Measurements from ENCODE around the gene ADIPOR2.

The ADIPOR2 gene

DNA sequence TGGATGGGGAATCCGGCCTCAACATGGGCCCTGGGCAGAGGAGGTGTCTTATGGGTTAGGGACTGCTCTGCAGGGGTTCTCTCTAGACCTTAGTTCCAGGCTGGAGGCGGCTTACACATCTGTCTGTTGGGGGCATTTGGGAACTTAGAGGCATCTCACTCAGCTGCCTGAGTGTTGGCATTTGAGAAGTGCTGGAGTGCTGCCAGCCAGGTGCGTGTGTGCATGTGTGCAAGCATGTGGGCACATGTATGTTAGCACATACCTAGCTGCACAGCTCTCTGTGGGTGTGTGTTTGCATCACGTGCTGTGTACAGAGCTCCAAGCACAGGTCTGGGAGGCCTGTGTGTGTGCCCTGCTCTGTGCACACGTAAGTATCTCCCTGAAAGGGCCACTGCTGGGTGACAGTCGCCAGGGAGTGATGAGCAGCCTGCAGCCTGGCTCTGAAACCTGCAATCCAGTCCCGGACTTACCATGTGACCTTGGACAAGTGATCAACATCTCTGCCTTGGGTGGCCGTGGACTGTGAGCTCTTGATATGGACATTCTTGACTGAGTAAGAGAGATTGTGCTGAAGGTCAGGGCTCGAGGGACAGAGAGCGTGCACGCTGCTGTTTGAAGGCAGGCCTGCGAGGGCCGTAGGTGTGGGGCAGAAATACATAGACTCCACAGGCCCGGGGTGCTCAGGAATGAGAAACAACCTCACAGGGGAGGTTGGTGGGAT, 134.7 kb downstream of the ADIPOR2 start:
- H3K9ac ChIP-seq = peak overlapping the region; percentile 45; the same call in 1 of the 2 replicates
- H3K27ac ChIP-seq = peak overlapping the region; percentile 80
- peak overlapping the region; percentile 97 for H3K4me2 ChIP-seq
- no peak overlapping the region for H3K4me3 ChIP-seq
- H3K36me3 ChIP-seq = peaks cover 18% of the 10 kb centered on the region
- no peaks in the 10 kb centered on the region for H3K27me3 ChIP-seq
- H4K20me1 ChIP-seq = no peaks in the 10 kb centered on the region
- peaks cover 100% of the 10 kb centered on the region for H3K4me1 ChIP-seq
- no peak for TF ChIP-seq Cebpa-rat (IDR thresholded peaks at IDR 0.05)
- H3K9me3 ChIP-seq = no peaks in the 10 kb centered on the region

GRCh38 chr12:1826401-1826800, 135.5 kb downstream of the ADIPOR2 start:
- peak overlapping the region; percentile 66 for H3K9ac ChIP-seq
- peaks cover 24% of the 10 kb centered on the region for H3K36me3 ChIP-seq
- TF ChIP-seq Cebpa-rat (IDR thresholded peaks at IDR 0.05) = no peak
- H3K4me2 ChIP-seq = peak overlapping the region; percentile 97
- peaks cover 100% of the 10 kb centered on the region for H3K4me1 ChIP-seq
- H3K9me3 ChIP-seq = no peaks in the 10 kb centered on the region
- peak overlapping the region; percentile 16; the same call in 1 of the 2 replicates for H3K4me3 ChIP-seq
- no peaks in the 10 kb centered on the region for H4K20me1 ChIP-seq
- H3K27ac ChIP-seq = peak overlapping the region; percentile 80
- no peaks in the 10 kb centered on the region for H3K27me3 ChIP-seq

- H3K4me1 ChIP-seq = peaks cover 100% of the 10 kb centered on the region
- peak overlapping the region; percentile 66 for H3K9ac ChIP-seq
- H3K27ac ChIP-seq = peak overlapping the region; percentile 80
Observed at GRCh38 chr12:1826867-1827705, 136.2 kb downstream of the ADIPOR2 start.

GRCh38 chr12:1827826-1828805, 137.2 kb downstream of the ADIPOR2 start:
- Histone ChIP-seq H3K27me3 (no peaks in the 10 kb centered on the region), H3K27ac (peak overlapping the region; percentile 80), H3K9ac (peak overlapping the region; percentile 66), H3K4me3 (peak overlapping the region; percentile 20; the same call in 1 of the 2 replicates), H3K9me3 (no peaks in the 10 kb centered on the region), H3K4me1 (peaks cover 100% of the 10 kb centered on the region), H3K36me3 (peaks cover 30% of the 10 kb centered on the region), H3K4me2 (peak overlapping the region; percentile 97), H4K20me1 (no peaks in the 10 kb centered on the region)
- TF ChIP-seq Cebpa-rat (IDR thresholded peaks at IDR 0.05) = no peak

More at GRCh38 chr12:1826867-1827705, 136.2 kb downstream of the ADIPOR2 start:
- H3K9me3 ChIP-seq = no peaks in the 10 kb centered on the region
- no peaks in the 10 kb centered on the region for H4K20me1 ChIP-seq
- no peak for TF ChIP-seq Cebpa-rat (IDR thresholded peaks at IDR 0.05)
- H3K4me3 ChIP-seq = peak overlapping the region; percentile 20
- peaks cover 26% of the 10 kb centered on the region for H3K36me3 ChIP-seq
- H3K4me2 ChIP-seq = peak overlapping the region; percentile 97
- H3K27me3 ChIP-seq = no peaks in the 10 kb centered on the region

GRCh38 chr12:1828856-1829255, 138.0 kb downstream of the ADIPOR2 start:
- Histone ChIP-seq H3K4me2 (peak overlapping the region; percentile 97), H3K9ac (peak overlapping the region; percentile 66; the same call in 1 of the 2 replicates), H4K20me1 (no peaks in the 10 kb centered on the region), H3K27me3 (no peaks in the 10 kb centered on the region), H3K4me3 (no peak overlapping the region), H3K9me3 (no peaks in the 10 kb centered on the region), H3K4me1 (peaks cover 100% of the 10 kb centered on the region), H3K27ac (peak overlapping the region; percentile 80), H3K36me3 (peaks cover 34% of the 10 kb centered on the region)
- no peak for TF ChIP-seq Cebpa-rat (IDR thresholded peaks at IDR 0.05)

- no peak overlapping the region for H3K4me3 ChIP-seq
- no peaks in the 10 kb centered on the region for H4K20me1 ChIP-seq
- H3K9ac ChIP-seq = peak overlapping the region; percentile 66; the same call in 1 of the 2 replicates
- H3K4me2 ChIP-seq = peak overlapping the region; percentile 97
- H3K27me3 ChIP-seq = no peaks in the 10 kb centered on the region
- H3K27ac ChIP-seq = peak overlapping the region; percentile 80
- H3K9me3 ChIP-seq = no peaks in the 10 kb centered on the region
- H3K4me1 ChIP-seq = peaks cover 100% of the 10 kb centered on the region
- no peak for TF ChIP-seq Cebpa-rat (IDR thresholded peaks at IDR 0.05)
- peaks cover 39% of the 10 kb centered on the region for H3K36me3 ChIP-seq
Observed at GRCh38 chr12:1829306-1829900, 138.5 kb downstream of the ADIPOR2 start.

- no peak overlapping the region for H3K27ac ChIP-seq
- H3K27me3 ChIP-seq = no peaks in the 10 kb centered on the region
- no peak overlapping the region for H3K4me3 ChIP-seq
- H3K4me1 ChIP-seq = peaks cover 100% of the 10 kb centered on the region
- no peak for TF ChIP-seq Cebpa-rat (IDR thresholded peaks at IDR 0.05)
- H3K9me3 ChIP-seq = no peaks in the 10 kb centered on the region
- peaks cover 36% of the 10 kb centered on the region for H3K36me3 ChIP-seq
- H3K4me2 ChIP-seq = peak overlapping the region; percentile 97
- no peak overlapping the region for H3K9ac ChIP-seq
- no peaks in the 10 kb centered on the region for H4K20me1 ChIP-seq
Observed at GRCh38 chr12:1830401-1830845, 139.6 kb downstream of the ADIPOR2 start.

DNA sequence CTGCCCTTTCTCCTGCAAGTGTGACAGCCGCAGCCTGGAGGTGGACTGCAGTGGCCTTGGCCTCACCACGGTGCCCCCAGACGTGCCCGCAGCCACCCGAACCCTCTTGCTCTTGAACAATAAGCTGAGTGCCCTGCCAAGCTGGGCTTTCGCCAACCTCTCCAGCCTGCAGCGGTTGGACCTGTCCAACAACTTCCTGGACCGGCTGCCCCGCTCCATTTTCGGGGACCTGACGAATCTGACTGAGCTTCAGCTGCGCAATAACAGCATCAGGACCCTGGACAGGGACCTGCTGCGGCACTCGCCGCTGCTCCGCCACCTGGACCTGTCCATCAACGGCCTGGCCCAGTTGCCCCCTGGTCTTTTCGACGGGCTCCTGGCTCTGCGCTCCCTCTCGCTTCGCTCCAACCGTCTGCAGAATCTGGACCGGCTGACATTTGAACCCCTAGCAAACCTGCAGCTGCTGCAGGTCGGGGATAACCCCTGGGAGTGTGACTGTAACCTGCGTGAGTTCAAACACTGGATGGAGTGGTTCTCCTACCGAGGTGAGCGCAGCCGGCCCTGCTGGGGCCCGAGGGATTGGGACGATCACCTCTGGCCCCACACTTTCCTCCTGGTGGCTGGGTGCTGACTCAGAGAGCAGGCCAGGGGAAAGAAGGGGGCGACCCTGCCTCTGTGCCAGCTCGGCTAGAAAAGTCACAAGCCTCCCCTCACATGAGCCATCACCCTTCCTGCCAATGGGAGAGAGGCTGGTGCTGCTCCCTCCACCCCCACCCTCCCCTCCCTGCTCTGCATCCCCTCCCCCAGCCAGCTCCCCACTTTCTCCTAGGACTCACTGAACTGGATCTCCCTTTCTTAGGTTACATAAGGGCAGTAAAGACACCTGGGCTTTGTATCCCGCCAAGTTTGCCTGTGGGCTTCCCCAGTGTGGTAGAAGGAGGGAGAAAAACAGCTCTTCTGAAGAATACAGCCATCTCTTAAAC, 140.4 kb downstream of the ADIPOR2 start:
- Histone ChIP-seq H3K4me3 (no peak overlapping the region), H3K36me3 (peaks cover 33% of the 10 kb centered on the region), H4K20me1 (no peaks in the 10 kb centered on the region), H3K27ac (peak overlapping the region; percentile 63), H3K9me3 (no peaks in the 10 kb centered on the region), H3K27me3 (no peaks in the 10 kb centered on the region), H3K4me2 (peak overlapping the region; percentile 97), H3K9ac (no peak overlapping the region), H3K4me1 (peaks cover 100% of the 10 kb centered on the region)
- no peak for TF ChIP-seq Cebpa-rat (IDR thresholded peaks at IDR 0.05)

Data from BLaER1 (cell line).